Stimulated activated naive CD8-positive, alpha-beta T cell treated with anti-CD3 and anti-CD28 coated beads, Interleukin-15, amount 100 ng/mL, for 72 hours (primary cell): ENCODE results near the gene A3GALT2.
A peak's percentile ranks its signal among the peaks of the same experiment; 100 is the strongest.

Source experiments
- ATAC-seq: fragments of 150-1000 bp; cut with Tn5 transposase; 2 replicates; pipeline ENCODE4 v1.10.0; 2021; ENCODE audit warnings: mild to moderate bottlenecking, moderate library complexity
- DNase-seq, 2 donors: peaks; one replicate each; pipeline ENCODE4 v3.0.0; 2021 to 2022
- H3K27ac Mint-ChIP-seq, 2 donors: one replicate each; pipeline ENCODE4 v1.8.0; 2022; ENCODE audit warnings: mild to moderate bottlenecking in 2 of 2, mixed read lengths in 2 of 2, moderate library complexity in 2 of 2
- H3K27me3 Mint-ChIP-seq: one replicate; pipeline ENCODE4 v1.8.0; 2022; ENCODE audit warnings: mixed read lengths
- H3K4me1 Mint-ChIP-seq: one replicate; pipeline ENCODE4 v1.8.0; 2022; ENCODE audit warnings: mild to moderate bottlenecking, mixed read lengths
- H3K4me3 Mint-ChIP-seq, 2 donors: one replicate each; pipeline ENCODE4 v1.8.0; 2022; ENCODE audit warnings: mild to moderate bottlenecking in 2 of 2, mixed read lengths in 2 of 2, moderate library complexity in 1 of 2
- H3K9me3 Mint-ChIP-seq, 2 donors: one replicate each; pipeline ENCODE4 v1.8.0; 2022; ENCODE audit warnings: mixed read lengths in 2 of 2

Gene A3GALT2

DNA sequence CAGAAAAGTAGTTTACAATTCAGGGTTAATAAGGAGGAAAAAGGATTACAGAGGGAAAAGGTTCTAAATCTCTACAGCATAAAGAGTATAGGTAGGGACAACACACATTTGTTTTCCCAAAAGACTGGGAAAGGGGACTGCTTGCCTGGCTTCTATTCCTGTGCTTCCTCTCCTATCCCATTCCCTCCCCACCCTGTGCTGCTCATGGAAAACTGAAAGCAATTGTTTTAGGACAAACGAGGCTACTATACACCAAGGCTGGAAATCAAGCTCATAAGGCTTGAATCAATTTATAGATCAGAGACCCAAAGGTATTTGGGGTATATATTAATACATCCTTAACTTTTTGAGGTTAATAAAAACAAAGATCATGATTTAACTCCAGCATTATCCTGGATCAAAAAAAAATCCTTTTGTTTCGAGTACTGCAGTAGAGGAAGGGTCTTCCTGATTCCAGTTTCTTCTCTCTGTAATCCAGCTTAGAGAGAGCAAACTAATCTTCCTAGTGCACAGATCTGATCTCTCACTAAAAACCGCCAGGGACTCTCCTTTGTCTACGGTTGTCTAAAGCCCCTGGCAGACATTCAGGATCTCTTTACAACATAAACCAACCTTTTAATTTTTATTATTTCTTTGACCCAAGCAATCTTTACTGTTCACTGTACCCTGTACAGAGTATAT, 37.4 kb upstream of the A3GALT2 start:
- DNase-seq: no peak
- Mint-ChIP-seq H3K27me3 (no peaks in the 10 kb centered on the region), H3K27ac (no peak overlapping the region), H3K4me3 (no peak overlapping the region), H3K4me1 (no peaks in the 10 kb centered on the region), H3K9me3 (no peaks in the 10 kb centered on the region)
- ATAC-seq: no peak

GRCh38 chr1:33357099-33357498, 36.2 kb upstream of the A3GALT2 start:
- Mint-ChIP-seq H3K9me3 (no peaks in the 10 kb centered on the region), H3K27me3 (no peaks in the 10 kb centered on the region), H3K4me3 (no peak overlapping the region), H3K4me1 (peaks cover under 1% of the 10 kb centered on the region), H3K27ac (no peak overlapping the region)
- ATAC-seq (no peak), DNase-seq (no peak)

DNA sequence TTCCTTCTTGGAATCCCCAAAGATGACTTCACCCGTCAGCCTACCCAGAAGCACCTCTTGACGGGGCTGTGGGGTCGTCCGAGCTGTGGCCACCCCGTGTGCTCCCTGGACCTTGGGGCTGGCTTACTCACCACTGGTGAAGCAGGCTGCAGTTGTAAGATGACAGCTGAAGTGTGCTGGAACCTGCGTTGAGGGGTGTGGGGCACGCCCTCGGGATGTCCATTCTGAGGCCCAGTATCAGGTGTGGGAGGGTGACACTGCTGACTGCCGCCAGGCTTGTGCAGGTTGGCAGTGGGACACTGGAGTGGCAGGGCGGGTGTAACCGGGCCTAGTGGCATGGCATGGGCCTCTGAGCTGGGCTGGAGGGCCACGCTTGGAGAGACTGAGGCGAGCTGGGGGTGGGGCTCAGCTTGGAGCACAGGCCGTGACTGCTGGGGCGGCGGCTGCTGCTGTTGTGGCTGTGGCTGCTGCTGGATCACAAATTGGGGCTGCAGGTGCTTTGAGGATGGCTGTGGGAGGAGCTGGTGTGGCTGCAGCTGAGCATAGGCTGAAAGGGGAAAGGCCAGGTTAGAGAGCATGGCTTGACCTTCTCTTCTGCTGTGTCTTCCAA, 33.9 kb upstream of the A3GALT2 start:
- H3K9me3 Mint-ChIP-seq: no peaks in the 10 kb centered on the region
- H3K4me3 Mint-ChIP-seq: no peak overlapping the region
- ATAC-seq (no peak), DNase-seq (no peak)
- no peak overlapping the region for H3K27ac Mint-ChIP-seq
- H3K4me1 Mint-ChIP-seq: peaks cover 20% of the 10 kb centered on the region
- H3K27me3 Mint-ChIP-seq: no peaks in the 10 kb centered on the region

DNA sequence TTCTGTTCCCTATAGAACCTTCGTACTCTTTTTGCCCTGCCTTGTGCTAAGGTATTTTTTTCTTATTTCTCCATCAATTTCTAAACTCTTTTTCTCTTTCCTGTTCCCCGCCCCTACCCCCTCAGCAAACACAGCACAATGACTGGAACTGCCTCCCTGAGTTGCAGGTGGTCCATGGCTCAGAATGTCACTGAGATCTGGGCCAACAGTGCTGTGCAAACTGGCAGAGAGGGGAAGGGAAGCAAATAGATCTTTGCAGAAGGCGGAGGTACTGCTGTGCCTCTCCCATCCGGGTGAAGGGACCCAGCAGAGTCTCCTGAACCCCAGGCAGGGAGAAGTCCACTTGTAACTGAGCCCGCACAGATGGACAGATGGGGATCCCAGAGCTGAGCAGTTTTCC, 32.6 kb upstream of the A3GALT2 start:
- H3K27me3 Mint-ChIP-seq: no peaks in the 10 kb centered on the region
- no peak overlapping the region for H3K27ac Mint-ChIP-seq
- H3K4me3 Mint-ChIP-seq: no peak overlapping the region
- no peak for DNase-seq
- H3K4me1 Mint-ChIP-seq: peaks cover 23% of the 10 kb centered on the region
- ATAC-seq: no peak
- H3K9me3 Mint-ChIP-seq: no peaks in the 10 kb centered on the region

GRCh38 chr1:33351281-33351660, 30.4 kb upstream of the A3GALT2 start:
- no peak for ATAC-seq
- no peak for DNase-seq
- Mint-ChIP-seq H3K27ac (no peak overlapping the region), H3K9me3 (no peaks in the 10 kb centered on the region), H3K4me3 (peak overlapping the region; percentile 24 to 56), H3K27me3 (no peaks in the 10 kb centered on the region), H3K4me1 (peaks cover 45% of the 10 kb centered on the region)

- H3K4me1 Mint-ChIP-seq: peaks cover 50% of the 10 kb centered on the region
- H3K9me3 Mint-ChIP-seq: no peaks in the 10 kb centered on the region
- H3K27ac Mint-ChIP-seq: peak overlapping the region; percentile 5 to 89
- peak overlapping the region; percentile 84 to 88 for H3K4me3 Mint-ChIP-seq
- no peak for ATAC-seq
- DNase-seq: no peak
- no peaks in the 10 kb centered on the region for H3K27me3 Mint-ChIP-seq
These were observed 29.8 kb upstream of the A3GALT2 start for GRCh38 chr1:33350611-33351280.

DNA sequence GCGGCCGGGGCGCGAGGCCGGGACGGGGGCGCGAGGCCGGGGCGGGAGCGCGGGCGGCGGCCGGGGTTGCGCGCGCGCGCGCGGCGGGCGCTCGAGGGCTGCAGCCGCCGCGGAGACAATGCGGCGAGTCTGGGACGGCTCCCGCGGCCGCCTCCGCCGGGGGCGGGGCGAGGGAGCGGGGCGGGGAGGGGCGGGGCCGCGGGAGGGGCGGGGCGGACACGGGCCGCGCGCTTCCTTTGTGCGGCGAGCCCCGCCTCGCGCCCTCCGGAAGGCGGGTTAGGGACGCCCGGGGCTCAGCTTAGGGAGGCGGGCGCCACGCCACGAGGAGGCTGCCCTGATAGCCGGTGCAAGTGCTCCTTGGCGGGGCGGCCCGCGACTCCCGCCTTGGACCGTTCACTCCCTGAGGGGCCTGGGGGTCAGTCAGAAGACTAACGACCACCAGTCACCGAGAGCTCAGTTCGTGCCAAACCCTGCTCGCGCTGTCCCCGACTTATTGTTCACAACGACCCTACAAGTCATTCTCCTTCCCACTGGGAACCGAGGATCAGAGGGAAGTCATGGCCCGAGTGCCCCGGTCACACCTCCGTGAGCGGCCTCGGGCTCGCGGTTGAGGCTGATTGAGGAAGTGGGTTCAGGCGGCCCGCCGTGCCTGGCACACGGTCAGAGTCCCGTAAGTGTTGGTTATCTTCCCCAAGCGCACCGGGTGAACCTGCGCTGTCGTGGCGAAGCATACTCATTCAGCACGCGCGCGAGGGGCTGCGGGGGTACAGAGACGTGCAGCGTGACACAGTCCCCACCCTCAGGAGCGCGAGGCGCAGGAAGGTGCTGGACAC, 29.1 kb upstream of the A3GALT2 start:
- DNase-seq: peak; percentile 74 to 81
- H3K4me1 Mint-ChIP-seq: peaks cover 52% of the 10 kb centered on the region
- H3K4me3 Mint-ChIP-seq: peak overlapping the region; percentile 84 to 88
- no peaks in the 10 kb centered on the region for H3K9me3 Mint-ChIP-seq
- H3K27me3 Mint-ChIP-seq: no peaks in the 10 kb centered on the region
- H3K27ac Mint-ChIP-seq: peak overlapping the region; percentile 90 to 96
- ATAC-seq: peak; percentile 88

DNA sequence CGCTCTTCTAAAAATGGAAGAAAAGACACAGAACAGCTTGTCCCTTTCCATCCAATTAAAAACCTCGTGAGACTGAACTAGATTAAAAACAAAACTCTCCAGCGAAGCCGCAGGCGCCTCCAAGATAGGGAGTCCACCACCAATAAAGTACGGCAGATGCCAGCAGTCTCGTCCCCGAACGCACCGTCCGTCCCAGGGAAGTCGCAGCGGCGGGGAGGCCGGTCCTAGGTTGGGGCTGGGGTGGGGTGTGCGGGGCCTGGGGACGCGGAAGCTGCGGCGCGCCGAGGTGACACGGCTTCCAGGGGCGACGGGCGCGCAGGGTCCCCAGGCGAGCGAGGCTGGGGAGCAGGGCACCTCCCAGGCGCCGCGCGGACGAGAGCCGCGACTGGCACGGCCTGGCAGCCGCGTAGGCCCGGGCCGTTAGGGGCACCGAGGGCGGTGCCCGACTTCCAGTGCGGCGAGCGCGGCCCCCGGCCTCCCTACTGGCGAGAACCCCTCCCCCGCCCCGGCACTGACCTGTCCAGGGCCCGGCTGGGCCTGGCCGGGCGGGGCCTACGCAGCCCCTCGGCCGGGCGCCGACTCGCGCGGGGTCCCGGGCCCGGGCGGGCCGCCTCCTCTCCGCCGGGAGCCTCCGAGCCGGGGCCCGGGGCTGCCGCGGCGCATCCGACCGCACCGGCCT, 28.3 kb upstream of the A3GALT2 start:
- H3K4me3 Mint-ChIP-seq: peak overlapping the region; percentile 84 to 95
- H3K9me3 Mint-ChIP-seq: no peaks in the 10 kb centered on the region
- peak overlapping the region; percentile 91 to 95 for H3K27ac Mint-ChIP-seq
- DNase-seq (peak; percentile 57 to 65), ATAC-seq (peak; percentile 71)
- no peaks in the 10 kb centered on the region for H3K27me3 Mint-ChIP-seq
- peaks cover 52% of the 10 kb centered on the region for H3K4me1 Mint-ChIP-seq

GRCh38 chr1:33348676-33349080, 27.8 kb upstream of the A3GALT2 start:
- Mint-ChIP-seq H3K27ac (peak overlapping the region in 1 of 2 donors; percentile 95), H3K27me3 (no peaks in the 10 kb centered on the region), H3K4me1 (peaks cover 52% of the 10 kb centered on the region), H3K9me3 (no peaks in the 10 kb centered on the region), H3K4me3 (peak overlapping the region; percentile 84 to 95)
- no peak for ATAC-seq
- DNase-seq: peak in 1 of 2 donors; percentile 15

DNA sequence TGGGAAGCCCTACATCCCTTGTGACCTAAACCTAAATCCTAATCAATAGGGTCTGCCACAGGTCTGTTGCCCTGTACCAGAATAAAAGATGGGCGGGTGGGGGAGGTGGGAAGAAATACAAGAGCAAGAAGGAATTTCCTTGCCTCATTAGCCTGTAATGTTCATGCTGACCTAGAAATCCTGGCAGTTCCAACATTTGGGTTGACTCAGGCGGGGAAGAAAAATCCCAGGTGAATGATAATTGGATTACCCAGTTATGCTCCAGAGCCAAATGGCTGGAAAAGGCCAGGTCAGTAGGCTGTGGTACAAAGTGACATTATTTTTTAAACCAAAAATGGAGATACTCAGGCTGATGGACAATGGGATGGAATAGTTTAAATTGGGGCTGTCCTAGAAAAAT, 27.3 kb upstream of the A3GALT2 start:
- Mint-ChIP-seq H3K9me3 (no peaks in the 10 kb centered on the region), H3K4me3 (peak overlapping the region; percentile 84 to 95), H3K4me1 (peaks cover 52% of the 10 kb centered on the region), H3K27ac (peak overlapping the region; percentile 36 to 95), H3K27me3 (no peaks in the 10 kb centered on the region)
- ATAC-seq (no peak), DNase-seq (no peak)

DNA sequence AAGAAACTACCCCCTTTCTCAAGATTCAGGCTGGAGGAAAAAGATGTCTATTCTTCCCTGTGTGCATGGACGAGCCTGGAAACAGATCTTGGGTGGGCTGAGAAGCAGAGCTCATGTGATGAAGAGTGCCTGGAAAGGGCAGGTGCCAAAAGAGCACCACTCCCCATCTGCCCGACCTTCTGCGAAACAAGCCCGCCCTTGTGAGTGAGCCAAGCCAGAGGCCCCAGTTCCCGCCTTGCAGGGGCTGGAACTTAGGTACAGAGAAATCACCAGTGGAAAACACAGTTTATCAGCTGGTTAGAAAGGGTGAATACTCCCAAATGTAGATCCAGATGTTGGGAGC, 26.7 kb upstream of the A3GALT2 start:
- Mint-ChIP-seq H3K4me1 (peaks cover 55% of the 10 kb centered on the region), H3K27ac (no peak overlapping the region), H3K4me3 (peak overlapping the region; percentile 70 to 78), H3K27me3 (no peaks in the 10 kb centered on the region), H3K9me3 (no peaks in the 10 kb centered on the region)
- DNase-seq (no peak), ATAC-seq (no peak)

GRCh38 chr1:33346927-33347649, 26.2 kb upstream of the A3GALT2 start:
- Mint-ChIP-seq H3K4me1 (peaks cover 60% of the 10 kb centered on the region), H3K27ac (peak overlapping the region; percentile 27 to 50)
- DNase-seq: no peak

GRCh38 chr1:33346533-33346926, 25.6 kb upstream of the A3GALT2 start:
- ATAC-seq: no peak
- Mint-ChIP-seq H3K9me3 (no peaks in the 10 kb centered on the region), H3K4me3 (peak overlapping the region; percentile 70 to 78), H3K27ac (peak overlapping the region in 1 of 2 donors; percentile 27), H3K27me3 (no peaks in the 10 kb centered on the region), H3K4me1 (peaks cover 60% of the 10 kb centered on the region)
- DNase-seq: no peak

More at GRCh38 chr1:33346927-33347649, 26.2 kb upstream of the A3GALT2 start:
- H3K4me3 Mint-ChIP-seq: peak overlapping the region; percentile 70 to 78
- ATAC-seq: no peak
- no peaks in the 10 kb centered on the region for H3K9me3 Mint-ChIP-seq
- H3K27me3 Mint-ChIP-seq: no peaks in the 10 kb centered on the region

- Mint-ChIP-seq H3K27me3 (no peaks in the 10 kb centered on the region), H3K4me3 (no peak overlapping the region), H3K9me3 (no peaks in the 10 kb centered on the region), H3K27ac (no peak overlapping the region), H3K4me1 (peaks cover 53% of the 10 kb centered on the region)
- ATAC-seq (no peak), DNase-seq (no peak)
These were observed 24.1 kb upstream of the A3GALT2 start for GRCh38 chr1:33344896-33345560.
